Bronchial epithelial cell (primary cell): Measurements from ENCODE around the gene MYD88. TPM values are rescaled to one million over a fixed set of nuclear protein-coding genes. Genes with fewer than 3 reads are reported as not detected.
"Not testable (repeated sequence)": the region's sequence is repeated elsewhere in the genome, so short reads cannot be mapped to it uniquely, and the experiment has no call there.

Experiments used
- DNase-seq: peaks from one replicate; pipeline ENCODE4 v3.0.0-alpha.2; 2010; ENCODE audit warnings: low read depth
- FAIRE-seq: peaks from 2 replicates; lab custom pipeline; 2011; peaks lifted over from hg19 to GRCh38; lab: Jason Lieb, UNC
- H3K27me3 ChIP-seq: 2 replicates; pipeline ENCODE4 v1.5.1; 2011; ENCODE audit warnings: low read length; ENCODE audit not compliant: control insufficient read depth, insufficient read depth
- H3K36me3 ChIP-seq: 2 replicates; pipeline ENCODE4 v1.5.1; 2011; ENCODE audit warnings: low read length; ENCODE audit not compliant: control insufficient read depth, insufficient read depth
- H3K4me3 ChIP-seq: 2 replicates; pipeline ENCODE4 v1.5.1; 2011; ENCODE audit warnings: mild to moderate bottlenecking, low read depth, low read length, control low read depth
- CTCF ChIP-seq: IDR thresholded peaks from 2 replicates; pipeline ENCODE4 v1.5.1; 2011; ENCODE audit warnings: mild to moderate bottlenecking, moderate library complexity, low read length, control low read depth, inconsistent platforms; ENCODE audit not compliant: insufficient read depth, severe bottlenecking
- total RNA-seq: library from RNA; depleted of rRNA; stranded (reverse); fragments of >200 nt; gene quantifications from 2 replicates; pipeline ENCODE4 v1.2.1, GENCODE V29; 2014

The MYD88 gene
- total RNA-seq, 1 donor from 2014 or later: 14.7 TPM

GRCh38 chr3:38154625-38155255 lies 16.3 kb downstream of the MYD88 start:
- no peak for FAIRE-seq
- H3K4me3 ChIP-seq: no peak overlapping the region
- H3K36me3 ChIP-seq: no peaks in the 10 kb centered on the region

GRCh38 chr3:38155825-38156224 lies 17.4 kb downstream of the MYD88 start:
- DNase-seq (no peak), FAIRE-seq (no peak)
- Histone ChIP-seq H3K36me3 (no peaks in the 10 kb centered on the region), H3K27me3 (no peaks in the 10 kb centered on the region), H3K4me3 (no peak overlapping the region)
- no peak for TF ChIP-seq CTCF

More at GRCh38 chr3:38154625-38155255, 16.3 kb downstream of the MYD88 start:
- TF ChIP-seq CTCF: no peak
- no peaks in the 10 kb centered on the region for H3K27me3 ChIP-seq
- DNase-seq: peak; percentile 90

- no peak for DNase-seq
- TF ChIP-seq CTCF: no peak
- no peak overlapping the region for H3K4me3 ChIP-seq
- no peak for FAIRE-seq
- no peaks in the 10 kb centered on the region for H3K27me3 ChIP-seq
- H3K36me3 ChIP-seq: no peaks in the 10 kb centered on the region
These were observed 18.7 kb downstream of the MYD88 start for GRCh38 chr3:38157117-38157516.

GRCh38 chr3:38157595-38157994 lies 19.1 kb downstream of the MYD88 start:
- no peak for FAIRE-seq

GRCh38 chr3:38158472-38158871 lies 20.0 kb downstream of the MYD88 start:
- H3K4me3 ChIP-seq: no peak overlapping the region
- FAIRE-seq (peak; percentile 89), DNase-seq (no peak)
- TF ChIP-seq CTCF: no peak
- H3K36me3 ChIP-seq: no peaks in the 10 kb centered on the region
- H3K27me3 ChIP-seq: no peaks in the 10 kb centered on the region

More at GRCh38 chr3:38157595-38157994, 19.1 kb downstream of the MYD88 start:
- peak; percentile 84 for DNase-seq
- Histone ChIP-seq H3K27me3 (no peaks in the 10 kb centered on the region), H3K36me3 (no peaks in the 10 kb centered on the region), H3K4me3 (no peak overlapping the region)
- no peak for TF ChIP-seq CTCF

- FAIRE-seq, H3K36me3 ChIP-seq, H3K4me3 ChIP-seq, H3K27me3 ChIP-seq, DNase-seq: not testable (repeated sequence)
These were observed 22.2 kb downstream of the MYD88 start for GRCh38 chr3:38160704-38161103.
